GM19372 (cell line): ENCODE results near the gene INTS15.

ENCODE experiments used
- ATAC-seq: cut with Tn5 transposase; IDR thresholded peaks from one replicate; pipeline ENCODE4 v1.9.1; 2021; ENCODE audit warnings: mild to moderate bottlenecking, low read depth, moderate library complexity; ENCODE audit not compliant: unreplicated experiment

Gene INTS15

DNA sequence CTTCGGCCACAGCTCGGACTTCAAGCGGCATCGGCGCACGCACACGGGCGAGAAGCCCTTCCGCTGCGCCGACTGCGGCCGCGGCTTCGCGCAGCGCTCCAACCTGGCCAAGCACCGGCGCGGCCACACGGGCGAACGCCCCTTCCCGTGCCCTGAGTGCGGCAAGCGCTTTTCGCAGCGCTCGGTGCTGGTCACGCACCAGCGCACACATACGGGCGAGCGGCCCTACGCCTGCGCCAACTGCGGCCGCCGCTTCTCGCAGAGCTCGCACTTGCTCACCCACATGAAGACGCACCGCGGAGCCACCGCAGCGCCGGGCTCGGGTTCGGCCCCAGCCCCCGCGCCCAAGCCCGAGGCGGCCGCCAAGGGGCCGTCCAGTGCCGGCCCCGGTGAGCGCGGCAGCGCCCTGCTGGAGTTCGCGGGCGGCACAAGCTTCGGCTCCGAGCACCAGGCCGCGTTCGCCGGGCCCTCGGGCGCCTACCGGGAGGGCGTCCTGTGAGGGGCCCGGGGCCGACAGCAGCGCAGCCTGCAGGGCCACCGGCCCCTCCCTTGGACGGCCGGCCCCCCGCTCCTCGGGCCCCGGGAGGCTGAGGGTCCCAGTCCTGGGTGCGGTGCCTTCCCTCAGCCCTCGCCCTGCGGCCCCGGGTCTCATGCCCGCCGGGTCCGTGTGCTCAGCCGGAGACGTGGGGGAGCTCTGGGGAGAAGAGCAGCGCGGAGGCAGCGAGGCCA lies 64.5 kb downstream of the INTS15 start:
- no peak for ATAC-seq

DNA sequence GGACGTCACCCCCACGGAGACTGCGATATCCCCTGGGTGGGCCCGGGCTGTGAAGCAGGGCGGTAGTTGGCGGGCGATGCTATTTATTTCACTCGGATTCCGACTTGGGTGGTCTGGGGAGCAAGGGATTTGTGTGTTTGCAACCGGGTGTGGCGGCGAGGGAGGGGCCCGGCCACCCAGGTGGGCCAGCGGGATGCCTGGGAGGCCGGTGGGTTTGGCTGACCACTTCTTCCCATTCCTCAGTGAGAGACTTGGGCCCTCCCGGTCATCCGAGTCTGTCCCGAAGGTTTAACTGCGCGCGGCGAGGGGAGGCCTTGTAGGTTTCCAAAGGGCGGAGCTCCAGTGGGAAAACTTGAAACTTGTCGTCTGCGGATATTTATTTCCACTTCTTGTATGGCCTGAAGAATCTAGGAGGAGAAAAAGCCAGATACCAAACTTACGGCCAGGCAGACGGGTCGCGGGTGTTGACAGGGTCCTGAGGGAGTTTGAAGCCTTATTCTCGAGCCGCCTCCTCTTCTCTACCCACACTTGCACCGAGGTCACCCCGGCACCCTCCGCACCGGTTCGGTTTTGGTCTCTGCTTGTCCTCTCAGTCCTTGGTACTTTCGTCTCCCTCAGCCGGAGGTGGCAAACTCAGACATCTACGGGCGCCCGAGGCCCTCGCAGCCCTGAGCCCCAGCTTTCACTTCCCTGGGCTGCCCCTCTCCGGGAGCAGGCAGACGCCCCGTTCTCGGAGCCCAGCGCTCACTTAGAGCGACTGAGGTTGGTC lies 65.2 kb downstream of the INTS15 start:
- ATAC-seq: no peak

GRCh38 chr7:6655636-6656385 lies 66.0 kb downstream of the INTS15 start:
- ATAC-seq: no peak

DNA sequence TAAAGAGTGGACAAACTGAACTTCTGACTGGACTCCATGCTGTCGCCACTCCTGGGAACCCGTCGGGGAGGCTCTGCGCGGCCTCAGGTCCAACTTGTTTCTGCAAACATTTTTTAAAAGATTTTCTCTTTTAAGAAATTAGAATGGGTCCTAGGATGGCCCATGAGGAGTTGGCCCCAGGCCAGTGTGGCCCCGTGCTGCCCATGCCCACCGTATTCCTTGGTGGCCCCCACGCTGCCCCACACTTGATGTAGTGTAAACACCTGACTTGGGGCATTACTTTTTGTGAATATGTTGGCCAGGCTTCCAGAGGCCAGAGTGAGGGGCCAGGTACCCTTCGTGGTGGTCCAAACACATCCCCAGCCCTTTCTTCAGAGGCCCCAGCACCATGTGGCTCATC lies 66.6 kb downstream of the INTS15 start:
- no peak for ATAC-seq
